ENCODE data around the gene GABBR2. TPM values are rescaled to one million over a fixed set of nuclear protein-coding genes. Genes with fewer than 3 reads are reported as not detected.

Gene GABBR2
- polyA plus RNA-seq, 1 of the 3 experiments (the other 2 are of a cell fraction): not detected

DNA sequence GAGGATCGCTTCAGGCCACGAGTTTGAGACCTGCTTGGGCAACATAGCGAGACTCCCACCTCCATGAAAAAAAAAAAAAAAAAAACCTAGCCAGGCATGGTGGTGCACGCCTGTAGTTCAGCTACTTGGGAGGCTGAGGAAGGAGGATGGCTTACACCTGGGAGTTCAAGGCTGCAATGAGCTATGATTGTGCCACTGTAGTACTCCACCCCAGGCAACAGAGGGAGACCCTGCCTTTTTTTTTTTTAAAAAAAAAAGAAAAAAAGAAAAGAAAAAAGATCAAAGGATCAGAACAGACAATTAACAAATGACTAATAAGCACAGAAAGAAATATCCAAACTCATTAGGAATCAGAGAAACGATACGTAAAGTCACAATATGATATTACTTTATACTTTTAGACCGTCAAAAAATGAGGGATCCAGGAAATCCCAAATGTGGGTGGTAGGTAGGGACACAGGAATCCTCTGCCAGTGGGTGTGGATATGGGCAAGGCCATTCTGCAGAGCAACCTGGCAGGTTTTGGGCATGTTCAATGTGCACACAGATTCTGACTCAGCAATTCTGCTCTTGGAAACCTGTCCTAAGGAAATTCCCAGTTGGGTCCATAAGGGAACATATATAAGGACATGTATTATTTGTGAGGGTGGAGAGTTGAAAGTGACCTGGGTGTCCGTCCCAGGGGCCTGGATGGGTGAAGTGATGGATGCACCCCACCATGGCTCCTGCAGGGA is 308.6 kb downstream of the GABBR2 start:
- TF ChIP-seq YY1 (IDR thresholded peaks at IDR 0.05; ENCODE audit: low read depth) (no peak), SIN3A (IDR thresholded peaks at IDR 0.05; ENCODE audit: borderline replicate concordance, low read depth, low read length) (no peak), MXI1 (IDR thresholded peaks at IDR 0.05; ENCODE audit: low read depth, low read length) (no peak), RAD21 (IDR thresholded peaks at IDR 0.05; ENCODE audit: low read length) (no peak), TEAD4 (IDR thresholded peaks at IDR 0.05; ENCODE audit: borderline replicate concordance, insufficient read depth) (no peak), TCF12 (IDR thresholded peaks at IDR 0.05) (no peak), ELF1 (IDR thresholded peaks at IDR 0.05) (no peak), EZH2phosphoT487 (IDR thresholded peaks at IDR 0.05; ENCODE audit: borderline replicate concordance, low read depth) (no peak), CHD2 (IDR thresholded peaks at IDR 0.05; ENCODE audit: low read length, partially characterized antibody) (no peak), NRF1 (IDR thresholded peaks at IDR 0.05; ENCODE audit: low read depth, low read length) (no peak), SMC3 (IDR thresholded peaks at IDR 0.05; ENCODE audit: low read depth, low read length) (no peak), FOXJ3 (CRISPR knock-in tag; IDR thresholded peaks at IDR 0.05) (no peak), GABPA (IDR thresholded peaks at IDR 0.05; ENCODE audit: low read depth) (no peak)
- TF ChIP-seq, protein P1, sequence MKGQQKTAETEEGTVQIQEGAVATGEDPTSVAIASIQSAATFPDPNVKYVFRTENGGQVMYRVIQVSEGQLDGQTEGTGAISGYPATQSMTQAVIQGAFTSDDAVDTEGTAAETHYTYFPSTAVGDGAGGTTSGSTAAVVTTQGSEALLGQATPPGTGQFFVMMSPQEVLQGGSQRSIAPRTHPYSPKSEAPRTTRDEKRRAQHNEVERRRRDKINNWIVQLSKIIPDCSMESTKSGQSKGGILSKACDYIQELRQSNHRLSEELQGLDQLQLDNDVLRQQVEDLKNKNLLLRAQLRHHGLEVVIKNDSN (IDR thresholded peaks at IDR 0.05; ENCODE audit: borderline replicate concordance, low read depth): no peak
- TF ChIP-seq, protein P2, sequence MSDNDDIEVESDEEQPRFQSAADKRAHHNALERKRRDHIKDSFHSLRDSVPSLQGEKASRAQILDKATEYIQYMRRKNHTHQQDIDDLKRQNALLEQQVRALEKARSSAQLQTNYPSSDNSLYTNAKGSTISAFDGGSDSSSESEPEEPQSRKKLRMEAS (IDR thresholded peaks at IDR 0.05; ENCODE audit: low read depth): no peak
- TF ChIP-seq, protein P3, sequence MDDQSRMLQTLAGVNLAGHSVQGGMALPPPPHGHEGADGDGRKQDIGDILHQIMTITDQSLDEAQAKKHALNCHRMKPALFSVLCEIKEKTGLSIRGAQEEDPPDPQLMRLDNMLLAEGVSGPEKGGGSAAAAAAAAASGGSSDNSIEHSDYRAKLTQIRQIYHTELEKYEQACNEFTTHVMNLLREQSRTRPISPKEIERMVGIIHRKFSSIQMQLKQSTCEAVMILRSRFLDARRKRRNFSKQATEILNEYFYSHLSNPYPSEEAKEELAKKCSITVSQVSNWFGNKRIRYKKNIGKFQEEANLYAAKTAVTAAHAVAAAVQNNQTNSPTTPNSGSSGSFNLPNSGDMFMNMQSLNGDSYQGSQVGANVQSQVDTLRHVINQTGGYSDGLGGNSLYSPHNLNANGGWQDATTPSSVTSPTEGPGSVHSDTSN (IDR thresholded peaks at IDR 0.05): no peak
- TF ChIP-seq, protein P4, sequence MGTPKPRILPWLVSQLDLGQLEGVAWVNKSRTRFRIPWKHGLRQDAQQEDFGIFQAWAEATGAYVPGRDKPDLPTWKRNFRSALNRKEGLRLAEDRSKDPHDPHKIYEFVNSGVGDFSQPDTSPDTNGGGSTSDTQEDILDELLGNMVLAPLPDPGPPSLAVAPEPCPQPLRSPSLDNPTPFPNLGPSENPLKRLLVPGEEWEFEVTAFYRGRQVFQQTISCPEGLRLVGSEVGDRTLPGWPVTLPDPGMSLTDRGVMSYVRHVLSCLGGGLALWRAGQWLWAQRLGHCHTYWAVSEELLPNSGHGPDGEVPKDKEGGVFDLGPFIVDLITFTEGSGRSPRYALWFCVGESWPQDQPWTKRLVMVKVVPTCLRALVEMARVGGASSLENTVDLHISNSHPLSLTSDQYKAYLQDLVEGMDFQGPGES (IDR thresholded peaks at IDR 0.05; ENCODE audit: low read depth, low read length): no peak
- H3K9ac ChIP-seq: no peak overlapping the region
- H3K4me3 ChIP-seq (ENCODE audit: low read depth in 2 of 2, low read length in 1 of 2): no peak overlapping the region
- H3K4me2 ChIP-seq: no peak overlapping the region
- no peak for DNase-seq
- no peak overlapping the region for H3K27ac ChIP-seq (ENCODE audit: low read depth in 2 of 2, low read length in 1 of 2)
- CTCF ChIA-PET: no interaction called here
- no peaks in the 10 kb centered on the region for H3K79me2 ChIP-seq (ENCODE audit: insufficient read depth)
- no peaks in the 10 kb centered on the region for H4K20me1 ChIP-seq (ENCODE audit: insufficient read depth)
- H3K9me2 ChIP-seq: no peaks in the 10 kb centered on the region
- WGBS (ENCODE audit: low lambda C conversion rate): 48% methylated on average over 8 of the region's 8 CpGs
- peaks cover 37% of the 10 kb centered on the region; the same call in 1 of the 2 replicates for H3K27me3 ChIP-seq (ENCODE audit: insufficient read depth)
- no peaks in the 10 kb centered on the region for H3K4me1 ChIP-seq (ENCODE audit: control insufficient read depth in 1 of 2, insufficient read depth in 2 of 2, low read depth in 1 of 2, low read length in 1 of 2)
- no peaks in the 10 kb centered on the region for H3K9me3 ChIP-seq
- H3K36me3 ChIP-seq (replicated peaks in 1 of 2; ENCODE audit: control insufficient read depth in 1 of 2, insufficient read depth in 2 of 2, low read length in 1 of 2): no peaks in the 10 kb centered on the region
- no peak overlapping the region for H2AFZ ChIP-seq (ENCODE audit: low read depth)
- H3F3A ChIP-seq (replicated peaks; ENCODE audit: insufficient read depth): no peaks in the 10 kb centered on the region
- POLR2A ChIA-PET: no interaction called here
